IMR-90 (cell line): ENCODE data around the gene PYGO2. TPM values are rescaled to one million over a fixed set of nuclear protein-coding genes. Genes with fewer than 3 reads are reported as not detected.

Experiments
- ATAC-seq: fragments of 200-7000 bp; cut with Tn5 transposase; 2 replicates; pipeline ENCODE4 v1.9.1; 2020; ENCODE audit warnings: low read depth, mild to moderate bottlenecking, moderate library complexity
- BruUV-seq: library from RNA; stranded (reverse); fragments of 400-500 nt; replicated peaks from 2 replicates; lab custom pipeline; 2021; lab: Mats Ljungman, UMichigan
- CTCF ChIA-PET: fragments of 300-600 bp; formaldehyde crosslinking; extraction: SDS; loops from one replicate; lab custom pipeline; 2021; ENCODE audit warnings: antibody characterized with exemption; lab: Yijun Ruan, JAX
- POLR2A ChIA-PET: fragments of 300-600 bp; sonication (Branson Sonifier 250); formaldehyde crosslinking; loops from one replicate; lab custom pipeline; 2022; ENCODE audit warnings: antibody characterized with exemption; ENCODE audit not compliant: unreplicated experiment; lab: Charles Lee
- DNase-seq: peaks from one replicate; pipeline ENCODE4 v3.0.0; 2013
- H2AFZ ChIP-seq: replicated peaks from 2 replicates; pipeline ENCODE3; 2013; ENCODE audit warnings: low read length, mild to moderate bottlenecking; ENCODE audit not compliant: poor library complexity
- H2AK5ac ChIP-seq: 2 replicates; pipeline ENCODE4 v1.6.1; 2013; ENCODE audit warnings: low read depth, low read length, inconsistent platforms
- H2AK9ac ChIP-seq: replicated peaks from 2 replicates; pipeline ENCODE3; 2013; ENCODE audit warnings: mild to moderate bottlenecking, low read depth, low read length, moderate library complexity; ENCODE audit not compliant: poor library complexity
- H2BK120ac ChIP-seq: 2 replicates; pipeline ENCODE4 v1.6.1; 2013; ENCODE audit warnings: low read depth, low read length, inconsistent platforms
- H2BK15ac ChIP-seq: 3 replicates; pipeline ENCODE4 v1.6.1; 2013; ENCODE audit warnings: low read depth, low read length, inconsistent platforms
- H2BK20ac ChIP-seq: 2 replicates; pipeline ENCODE4 v1.6.1; 2013; ENCODE audit warnings: low read depth, mild to moderate bottlenecking, inconsistent platforms, low read length, moderate library complexity
- H2BK5ac ChIP-seq: 2 replicates; pipeline ENCODE4 v1.6.1; 2013; ENCODE audit warnings: mild to moderate bottlenecking, low read depth, low read length, inconsistent platforms; ENCODE audit not compliant: poor library complexity, severe bottlenecking
- H3K14ac ChIP-seq: replicated peaks from 2 replicates; pipeline ENCODE4 v1.6.1; 2013; ENCODE audit warnings: low read depth, low read length, inconsistent platforms
- H3K18ac ChIP-seq: 2 replicates; pipeline ENCODE4 v1.6.1; 2013; ENCODE audit warnings: low read depth, low read length, control low read depth
- H3K23ac ChIP-seq: 2 replicates; pipeline ENCODE4 v1.6.1; 2013; ENCODE audit warnings: low read depth, low read length, inconsistent platforms
- H3K27ac ChIP-seq: 2 replicates; pipeline ENCODE4 v1.5.1; 2013; ENCODE audit warnings: mild to moderate bottlenecking, control low read depth, low read length; ENCODE audit not compliant: insufficient read depth
- H3K27me3 ChIP-seq: 2 replicates; pipeline ENCODE4 v1.6.1; 2013; ENCODE audit warnings: low read length; ENCODE audit not compliant: control insufficient read depth, insufficient read depth
- H3K36me3 ChIP-seq: 2 replicates; pipeline ENCODE4 v1.6.1; 2013; ENCODE audit warnings: low read length, mixed read lengths; ENCODE audit not compliant: control insufficient read depth, insufficient read depth
- H3K4ac ChIP-seq: 2 replicates; pipeline ENCODE4 v1.6.1; 2013; ENCODE audit warnings: low read depth, low read length, inconsistent platforms
- H3K4me1 ChIP-seq: 2 replicates; pipeline ENCODE4 v1.6.1; 2013; ENCODE audit warnings: low read length, mixed read lengths; ENCODE audit not compliant: control insufficient read depth, insufficient read depth
- H3K4me2 ChIP-seq: 2 replicates; pipeline ENCODE4 v1.6.1; 2013; ENCODE audit warnings: low read depth, mild to moderate bottlenecking, control low read depth, low read length, moderate library complexity
- H3K4me3 ChIP-seq: 2 replicates; pipeline ENCODE4 v1.5.1; 2013; ENCODE audit warnings: low read depth, mild to moderate bottlenecking, control low read depth, low read length, moderate library complexity; ENCODE audit not compliant: insufficient read depth
- H3K56ac ChIP-seq: 2 replicates; pipeline ENCODE4 v1.6.1; 2013; ENCODE audit warnings: low read length, inconsistent platforms; ENCODE audit not compliant: insufficient read depth; ENCODE audit errors: extremely low read depth
- H3K79me1 ChIP-seq, 2 experiments: 2 replicates each; pipeline ENCODE4 v1.6.1; 2013; ENCODE audit warnings: low read length in 2 of 2, inconsistent platforms in 1 of 2, low read depth in 1 of 2
- H3K9ac ChIP-seq: 2 replicates; pipeline ENCODE4 v1.6.1; 2013; ENCODE audit warnings: low read depth, low read length, control low read depth
- H3K9me1 ChIP-seq: 2 replicates; pipeline ENCODE4 v1.6.1; 2013; ENCODE audit warnings: low read length, inconsistent platforms; ENCODE audit not compliant: insufficient read depth
- H3K9me3 ChIP-seq: 2 replicates; pipeline ENCODE4 v1.6.1; 2013; ENCODE audit warnings: low read length; ENCODE audit not compliant: control insufficient read depth, insufficient read depth
- H4K20me1 ChIP-seq: 2 replicates; pipeline ENCODE4 v1.6.1; 2013; ENCODE audit warnings: low read length, inconsistent platforms; ENCODE audit not compliant: insufficient read depth
- H4K5ac ChIP-seq: 2 replicates; pipeline ENCODE4 v1.6.1; 2013; ENCODE audit warnings: mild to moderate bottlenecking, low read depth, low read length, control low read depth
- H4K8ac ChIP-seq, 2 experiments: 2 replicates each; pipeline ENCODE4 v1.6.1; 2013; ENCODE audit warnings: low read depth in 2 of 2, low read length in 2 of 2, control low read depth in 1 of 2, inconsistent platforms in 1 of 2
- H4K91ac ChIP-seq: 2 replicates; pipeline ENCODE4 v1.6.1; 2013; ENCODE audit warnings: low read depth, low read length, inconsistent platforms; ENCODE audit not compliant: insufficient read depth
- BHLHE40 ChIP-seq: fragments of 150-350 bp; IDR thresholded peaks from 2 replicates; pipeline ENCODE4 v1.6.1; 2016; ENCODE audit warnings: mild to moderate bottlenecking, low read depth, low read length
- CEBPB ChIP-seq: IDR thresholded peaks from 2 replicates; pipeline ENCODE4 v1.6.1; 2012; ENCODE audit warnings: low read depth, low read length, improper control_type of control experiment
- CHD1 ChIP-seq: IDR thresholded peaks from 2 replicates; pipeline ENCODE4 v1.6.1; 2012; ENCODE audit warnings: low read depth, low read length, improper control_type of control experiment
- ELK1 ChIP-seq: fragments of 150-350 bp; IDR thresholded peaks from 2 replicates; pipeline ENCODE4 v1.6.1; 2016; ENCODE audit warnings: low read depth, mild to moderate bottlenecking, low read length, moderate library complexity, borderline replicate concordance
- FOS ChIP-seq: fragments of 150-350 bp; IDR thresholded peaks from 2 replicates; pipeline ENCODE4 v1.6.1; 2016; ENCODE audit warnings: low read depth, low read length
- MAFK ChIP-seq: IDR thresholded peaks from 2 replicates; pipeline ENCODE4 v1.6.1; 2012; ENCODE audit warnings: low read depth, low read length, improper control_type of control experiment
- MAZ ChIP-seq: IDR thresholded peaks from 2 replicates; pipeline ENCODE4 v1.6.1; 2012; ENCODE audit warnings: low read depth, mild to moderate bottlenecking, low read length, improper control_type of control experiment, moderate library complexity, borderline replicate concordance
- MXI1 ChIP-seq: IDR thresholded peaks from 2 replicates; pipeline ENCODE4 v1.6.1; 2012; ENCODE audit warnings: low read depth, mild to moderate bottlenecking, low read length, moderate library complexity, borderline replicate concordance
- NFE2L2 ChIP-seq: fragments of 150-350 bp; IDR thresholded peaks from 2 replicates; pipeline ENCODE4 v1.6.1; 2016; ENCODE audit warnings: low read depth, mild to moderate bottlenecking, low read length
- POLR2A ChIP-seq: IDR thresholded peaks from 2 replicates; pipeline ENCODE4 v1.6.1; 2012; ENCODE audit warnings: mild to moderate bottlenecking, low read depth, low read length
- RAD21 ChIP-seq: IDR thresholded peaks from 2 replicates; pipeline ENCODE4 v1.6.1; 2012; ENCODE audit warnings: low read length, improper control_type of control experiment
- RCOR1 ChIP-seq: IDR thresholded peaks from 2 replicates; pipeline ENCODE4 v1.6.1; 2012; ENCODE audit warnings: mild to moderate bottlenecking, low read length, improper control_type of control experiment; ENCODE audit not compliant: insufficient replicate concordance
- RFX5 ChIP-seq: IDR thresholded peaks from 2 replicates; pipeline ENCODE4 v1.8.0; 2012; ENCODE audit warnings: low read depth, mild to moderate bottlenecking, low read length, moderate library complexity
- SMC3 ChIP-seq: fragments of 150-350 bp; IDR thresholded peaks from 2 replicates; pipeline ENCODE4 v1.6.1; 2016; ENCODE audit warnings: low read depth, mild to moderate bottlenecking, antibody characterized with exemption, low read length, moderate library complexity
- WGBS, 2 experiments: methylation state at CpG; one replicate each; pipeline versions ENCODE4 v1.1.5 to v1.1.7; 2013; ENCODE audit warnings: missing lambda C conversion rate in 2 of 2; ENCODE audit not compliant: insufficient read length in 1 of 2; ENCODE audit errors: extremely low coverage in 2 of 2; 5-methylcytosine and 5-hydroxymethylcytosine counted together
- dilution Hi-C: fragments of 300-500 bp; cut with HindIII; formaldehyde crosslinking; loops from one replicate; pipeline ENCODE4 v1.14.3; 2018; ENCODE audit warnings: low sequenced_read_pairs; ENCODE audit not compliant: unreplicated experiment
- in situ Hi-C: fragments of 300-500 bp; cut with MboI; formaldehyde crosslinking; loops from 3 replicates; pipeline ENCODE4 v1.14.3; 2019; ENCODE audit warnings: low sequenced_read_pairs, inconsistent platforms, mixed read lengths
- intact Hi-C: fragments of 100-400 bp; cut with micrococcal nuclease; formaldehyde crosslinking; loops from 2 replicates; pipeline ENCODE4 v1.10.0; 2022
- polyA plus RNA-seq, 3 experiments: library from polyadenylated mRNA; depleted of rRNA; stranded (reverse); fragments of >200 nt; gene quantifications; 2 replicates each; pipeline ENCODE4 v1.2.3, GENCODE V29; 2012; ENCODE audit warnings: low replicate concordance in 1 of 3
- total RNA-seq: library from RNA; depleted of rRNA; stranded (reverse); fragments of >200 nt; gene quantifications from 2 replicates; pipeline ENCODE4 v1.2.3, GENCODE V29; 2012
- TF ChIP-seq, protein P1 (sequence below): fragments of 150-350 bp; IDR thresholded peaks from 2 replicates; pipeline ENCODE4 v1.6.1; 2017; ENCODE audit warnings: mild to moderate bottlenecking, antibody characterized with exemption, low read length, low read depth

The PYGO2 gene
- total and polyA plus RNA-seq, 2 of the 4 experiments (the other 2 are of a cell fraction), result 5.4 to 14.8 TPM

GRCh38 chr1:155008015-155008941, 46.7 kb upstream of the PYGO2 start:
- peaks cover 12% of the 10 kb centered on the region for H3K9me1 ChIP-seq
- H3K4me2 ChIP-seq, result no peak overlapping the region
- no peak for TF ChIP-seq SMC3
- no peak for TF ChIP-seq BHLHE40
- TF ChIP-seq RCOR1, result no peak
- TF ChIP-seq CEBPB, result no peak
- TF ChIP-seq MXI1, result no peak
- no peak for TF ChIP-seq RFX5
- TF ChIP-seq NFE2L2, result no peak
- TF ChIP-seq RAD21, result no peak
- TF ChIP-seq, protein P1, sequence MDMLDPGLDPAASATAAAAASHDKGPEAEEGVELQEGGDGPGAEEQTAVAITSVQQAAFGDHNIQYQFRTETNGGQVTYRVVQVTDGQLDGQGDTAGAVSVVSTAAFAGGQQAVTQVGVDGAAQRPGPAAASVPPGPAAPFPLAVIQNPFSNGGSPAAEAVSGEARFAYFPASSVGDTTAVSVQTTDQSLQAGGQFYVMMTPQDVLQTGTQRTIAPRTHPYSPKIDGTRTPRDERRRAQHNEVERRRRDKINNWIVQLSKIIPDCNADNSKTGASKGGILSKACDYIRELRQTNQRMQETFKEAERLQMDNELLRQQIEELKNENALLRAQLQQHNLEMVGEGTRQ, result no peak
- no peak for TF ChIP-seq POLR2A
- no peak for TF ChIP-seq ELK1
- TF ChIP-seq MAFK, result no peak
- TF ChIP-seq FOS, result no peak
- TF ChIP-seq MAZ, result no peak
- TF ChIP-seq CHD1, result no peak

More at GRCh38 chr1:155008015-155008941, 46.7 kb upstream of the PYGO2 start:
- BruUV-seq, result no TSS peak
- no peak overlapping the region for H2BK5ac ChIP-seq
- H4K5ac ChIP-seq, result no peak overlapping the region
- no peaks in the 10 kb centered on the region for H3K9me3 ChIP-seq
- H3K9ac ChIP-seq, result no peak overlapping the region
- 100% methylated on average over 1 of the region's 16 CpGs; no CpG with 5 or more reads in 1 of the 2 experiments for WGBS, 2 experiments
- H2AK9ac ChIP-seq, result no peak overlapping the region
- intact Hi-C loops, result no loop called here
- H3K4me3 ChIP-seq, result no peak overlapping the region
- no peak overlapping the region for H2BK120ac ChIP-seq
- H4K91ac ChIP-seq, result no peak overlapping the region
- no peak overlapping the region for H3K27ac ChIP-seq
- H3K27me3 ChIP-seq, result no peaks in the 10 kb centered on the region
- ATAC-seq, result no peak
- dilution Hi-C loops, result no loop called here
- no peak overlapping the region for H4K8ac ChIP-seq
- H3K56ac ChIP-seq, result no peak overlapping the region
- H2BK15ac ChIP-seq, result no peak overlapping the region
- no peak overlapping the region for H2AK5ac ChIP-seq
- no peak overlapping the region for H2AFZ ChIP-seq
- peaks cover 17% of the 10 kb centered on the region for H4K20me1 ChIP-seq
- ChIA-PET CTCF (no interaction called here), POLR2A (interaction anchor here (0.5 kb wide), 1 partner anchor 37 kb away, joined by 4 read pairs; no protein-coding TSS in a partner anchor)
- peaks cover 15% of the 10 kb centered on the region for H3K4me1 ChIP-seq
- H3K23ac ChIP-seq, result no peak overlapping the region
- H2BK20ac ChIP-seq, result no peak overlapping the region
- H3K14ac ChIP-seq, result no peak overlapping the region
- H3K4ac ChIP-seq, result no peak overlapping the region
- no peak overlapping the region for H3K18ac ChIP-seq
- in situ Hi-C loops, result no loop called here
- peaks cover 2% of the 10 kb centered on the region for H3K36me3 ChIP-seq
- peaks cover 8 to 59% of the 10 kb centered on the region in 2 experiments for H3K79me1 ChIP-seq
- DNase-seq, result no peak
